Measurements from ENCODE around the gene NFIA. TPM values are rescaled to one million over a fixed set of nuclear protein-coding genes. Genes with fewer than 3 reads are reported as not detected.

Gene NFIA
- total RNA-seq, 1 experiment from 2014 or later: 65.4 TPM

DNA sequence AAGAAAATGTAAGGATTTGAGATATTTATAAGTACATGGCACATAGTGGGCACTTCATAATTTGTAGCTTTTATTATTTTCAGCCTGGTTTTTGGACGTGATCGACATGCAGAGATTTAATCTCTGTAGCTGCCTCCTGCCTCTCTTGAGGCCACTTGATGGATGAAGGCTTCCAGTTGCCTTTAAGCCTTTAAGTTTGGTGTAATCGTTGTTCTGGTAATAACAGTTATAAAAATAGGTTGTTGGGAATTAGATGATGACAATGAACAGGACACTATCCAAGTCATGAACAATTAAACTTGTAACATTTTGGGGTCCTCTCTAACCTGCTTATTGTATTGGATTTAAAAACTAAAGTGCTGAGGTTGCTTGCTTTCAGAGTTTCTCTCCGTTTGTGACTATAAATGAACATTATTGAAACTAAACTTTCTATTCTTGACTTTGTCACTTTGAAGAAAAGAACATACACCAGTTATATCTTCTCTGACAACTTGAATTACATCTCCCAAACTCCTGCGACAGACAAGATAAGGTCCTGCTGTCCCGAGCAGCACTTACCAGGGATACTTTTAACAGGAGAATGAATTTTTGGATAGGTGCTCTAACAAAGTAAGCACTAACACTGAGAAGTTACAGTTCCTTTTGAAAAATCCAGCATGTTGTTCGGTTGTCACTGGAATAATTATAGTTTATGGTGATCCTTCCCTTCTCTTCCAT, 295.0 kb downstream of the NFIA start:
- Histone ChIP-seq H3K4me1 (ENCODE audit: insufficient read depth, low read length, poor library complexity, severe bottlenecking) (peaks cover 6% of the 10 kb centered on the region), H3K9me3 (ENCODE audit: low read depth, low read length, poor library complexity, severe bottlenecking) (no peaks in the 10 kb centered on the region), H3K36me3 (ENCODE audit: insufficient read depth, low read length, poor library complexity, severe bottlenecking) (no peaks in the 10 kb centered on the region), H3K4me3 (ENCODE audit: low read depth, low read length, poor library complexity, severe bottlenecking) (no peak overlapping the region), H3K27ac (ENCODE audit: low read depth, low read length, poor library complexity, severe bottlenecking) (no peak overlapping the region), H3K27me3 (replicated peaks; ENCODE audit: insufficient read depth, low read depth, low read length, poor library complexity) (no peaks in the 10 kb centered on the region)
- no peak for DNase-seq (ENCODE audit: low spot score)
- TF ChIP-seq EZH2 (IDR thresholded peaks at IDR 0.05; ENCODE audit: borderline replicate concordance, low read depth, low read length, poor library complexity, severe bottlenecking) (no peak), CTCF (conservative IDR thresholded peaks at IDR 0.05; ENCODE audit: low read depth, low read length) (no peak)
- CTCF ChIA-PET: no interaction called here
- no TSS peak for BruUV-seq (replicated peaks)
- intact Hi-C loops (cut with micrococcal nuclease; ENCODE audit: unreplicated experiment): no loop called here
- POLR2A ChIA-PET (ENCODE audit: low non-redundant PET): no interaction called here

- DNase-seq (ENCODE audit: low spot score): no peak
- BruUV-seq (replicated peaks): no TSS peak
- intact Hi-C loops (cut with micrococcal nuclease; ENCODE audit: unreplicated experiment): no loop called here
- TF ChIP-seq EZH2 (IDR thresholded peaks at IDR 0.05; ENCODE audit: borderline replicate concordance, low read depth, low read length, poor library complexity, severe bottlenecking): no peak
- TF ChIP-seq CTCF (conservative IDR thresholded peaks at IDR 0.05; ENCODE audit: low read depth, low read length): no peak
- Histone ChIP-seq H3K27me3 (replicated peaks; ENCODE audit: insufficient read depth, low read depth, low read length, poor library complexity) (no peaks in the 10 kb centered on the region), H3K36me3 (ENCODE audit: insufficient read depth, low read length, poor library complexity, severe bottlenecking) (no peaks in the 10 kb centered on the region), H3K9me3 (ENCODE audit: low read depth, low read length, poor library complexity, severe bottlenecking) (no peaks in the 10 kb centered on the region), H3K4me3 (ENCODE audit: low read depth, low read length, poor library complexity, severe bottlenecking) (no peak overlapping the region), H3K4me1 (ENCODE audit: insufficient read depth, low read length, poor library complexity, severe bottlenecking) (no peaks in the 10 kb centered on the region), H3K27ac (ENCODE audit: low read depth, low read length, poor library complexity, severe bottlenecking) (no peak overlapping the region)
- POLR2A ChIA-PET (ENCODE audit: low non-redundant PET): no interaction called here
- CTCF ChIA-PET: no interaction called here
These were observed 296.3 kb downstream of the NFIA start for GRCh38 chr1:61378494-61379180.

DNA sequence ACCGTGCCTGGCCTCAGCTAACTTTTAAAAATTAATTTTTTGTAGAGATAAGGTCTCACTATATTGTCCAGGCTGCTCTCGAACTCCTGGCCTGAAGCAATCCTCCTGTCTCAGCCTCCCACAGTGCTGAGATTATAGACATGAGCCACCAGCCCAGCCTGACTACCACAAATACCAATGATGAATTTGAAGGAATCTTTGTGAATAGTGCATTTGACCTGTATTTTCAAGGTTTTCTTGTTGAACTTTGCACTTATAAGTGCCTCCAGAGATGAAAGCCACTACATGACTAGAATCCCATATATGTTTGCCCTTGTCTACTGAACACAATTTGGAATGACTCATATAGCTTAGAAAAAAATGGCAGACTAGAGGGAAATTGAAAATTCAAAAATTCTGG, 297.3 kb downstream of the NFIA start:
- intact Hi-C loops (cut with micrococcal nuclease; ENCODE audit: unreplicated experiment): no loop called here
- CTCF ChIA-PET: no interaction called here
- POLR2A ChIA-PET (ENCODE audit: low non-redundant PET): no interaction called here
- H3K27ac ChIP-seq (ENCODE audit: low read depth, low read length, poor library complexity, severe bottlenecking): no peak overlapping the region
- BruUV-seq (replicated peaks): no TSS peak
- no peaks in the 10 kb centered on the region for H3K9me3 ChIP-seq (ENCODE audit: low read depth, low read length, poor library complexity, severe bottlenecking)
- no peaks in the 10 kb centered on the region for H3K36me3 ChIP-seq (ENCODE audit: insufficient read depth, low read length, poor library complexity, severe bottlenecking)
- no peak overlapping the region for H3K4me3 ChIP-seq (ENCODE audit: low read depth, low read length, poor library complexity, severe bottlenecking)
- DNase-seq (ENCODE audit: low spot score): no peak
- TF ChIP-seq CTCF (conservative IDR thresholded peaks at IDR 0.05; ENCODE audit: low read depth, low read length) (no peak), EZH2 (IDR thresholded peaks at IDR 0.05; ENCODE audit: borderline replicate concordance, low read depth, low read length, poor library complexity, severe bottlenecking) (no peak)
- no peaks in the 10 kb centered on the region for H3K4me1 ChIP-seq (ENCODE audit: insufficient read depth, low read length, poor library complexity, severe bottlenecking)
- H3K27me3 ChIP-seq (replicated peaks; ENCODE audit: insufficient read depth, low read depth, low read length, poor library complexity): no peaks in the 10 kb centered on the region
